ENCODE results near the gene ARHGEF2.

DNA sequence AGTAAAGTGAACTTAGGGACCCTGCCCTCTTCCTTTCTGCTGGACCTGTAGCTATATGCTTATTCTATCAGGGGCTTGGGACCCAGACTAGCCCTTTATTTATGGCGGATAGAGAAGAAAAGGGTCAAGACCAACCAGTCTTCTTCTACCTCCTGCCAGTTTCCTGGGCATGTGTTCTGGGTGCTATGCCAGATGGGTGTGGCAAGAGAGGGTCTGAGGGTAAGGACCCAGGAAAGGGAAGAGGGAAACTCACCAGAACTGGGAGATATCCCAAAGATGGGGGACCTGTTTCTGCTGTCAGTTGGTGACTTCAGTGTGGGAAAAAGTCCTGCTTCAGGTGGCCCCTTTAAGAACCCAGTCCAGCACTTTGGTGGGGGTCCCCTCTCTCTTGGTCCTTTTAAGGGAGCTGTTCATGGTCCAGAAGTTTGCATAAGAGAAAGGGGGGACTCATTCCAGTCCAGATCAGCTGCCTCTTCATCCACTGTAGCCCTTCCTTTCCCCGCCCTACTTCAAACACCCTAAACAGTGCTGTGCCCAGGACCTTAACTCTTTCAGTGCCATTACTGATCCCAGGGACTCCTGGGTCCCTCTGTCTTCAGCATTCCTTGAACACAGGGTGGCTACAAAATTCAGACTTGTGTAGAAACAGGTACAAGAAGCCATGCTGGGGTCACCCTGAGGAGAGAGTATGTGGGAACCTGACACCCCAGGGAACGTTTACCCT is 24.0 kb upstream of the ARHGEF2 start:
- TF ChIP-seq CTCF (IDR thresholded peaks at IDR 0.05) (no peak), EP300 (IDR thresholded peaks at IDR 0.05) (no peak)
